AG08395 (cell line): ENCODE data around the gene METRN.

Source experiments
- DNase-seq: peaks from one replicate; pipeline ENCODE4 v3.0.0; 2012; ENCODE audit warnings: mixed read lengths, low spot score

METRN gene

GRCh38 chr16:723695-724094, 8.8 kb downstream of the METRN start:
- no peak for DNase-seq

- DNase-seq = no peak
These were observed 9.5 kb downstream of the METRN start for GRCh38 chr16:724188-725040.

DNA sequence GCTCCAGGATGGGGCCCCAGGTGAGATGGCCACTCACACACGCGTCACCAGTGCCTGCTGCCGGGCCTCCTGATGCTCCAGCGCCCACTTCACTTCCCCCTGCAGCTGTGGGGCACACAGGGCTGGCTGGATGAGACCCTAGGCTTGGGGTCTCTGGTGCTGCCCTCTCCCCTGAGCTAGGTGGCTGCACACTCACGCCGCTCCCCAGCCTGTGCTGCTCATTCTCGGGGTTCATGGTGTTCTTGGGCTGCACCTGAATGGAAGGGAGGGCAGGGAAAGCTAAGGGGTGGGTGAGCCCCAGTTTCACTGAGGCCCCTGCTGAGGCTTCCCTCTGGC, 10.1 kb downstream of the METRN start:
- DNase-seq = no peak

- no peak for DNase-seq
These were observed 10.7 kb downstream of the METRN start for GRCh38 chr16:725463-726187.

DNA sequence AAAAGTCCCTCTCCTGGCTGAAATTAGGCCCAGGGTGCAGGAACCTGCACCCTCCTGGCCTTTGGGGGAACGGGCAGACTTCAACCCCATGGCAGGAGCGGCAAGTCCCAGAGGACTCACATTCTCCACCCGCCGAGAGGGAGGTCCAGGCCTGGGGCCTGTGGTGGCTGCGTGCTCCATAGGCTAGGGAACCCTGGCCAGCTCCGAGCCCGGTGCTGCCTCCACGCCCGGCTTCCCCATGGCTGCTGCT, 11.2 kb downstream of the METRN start:
- no peak for DNase-seq

DNA sequence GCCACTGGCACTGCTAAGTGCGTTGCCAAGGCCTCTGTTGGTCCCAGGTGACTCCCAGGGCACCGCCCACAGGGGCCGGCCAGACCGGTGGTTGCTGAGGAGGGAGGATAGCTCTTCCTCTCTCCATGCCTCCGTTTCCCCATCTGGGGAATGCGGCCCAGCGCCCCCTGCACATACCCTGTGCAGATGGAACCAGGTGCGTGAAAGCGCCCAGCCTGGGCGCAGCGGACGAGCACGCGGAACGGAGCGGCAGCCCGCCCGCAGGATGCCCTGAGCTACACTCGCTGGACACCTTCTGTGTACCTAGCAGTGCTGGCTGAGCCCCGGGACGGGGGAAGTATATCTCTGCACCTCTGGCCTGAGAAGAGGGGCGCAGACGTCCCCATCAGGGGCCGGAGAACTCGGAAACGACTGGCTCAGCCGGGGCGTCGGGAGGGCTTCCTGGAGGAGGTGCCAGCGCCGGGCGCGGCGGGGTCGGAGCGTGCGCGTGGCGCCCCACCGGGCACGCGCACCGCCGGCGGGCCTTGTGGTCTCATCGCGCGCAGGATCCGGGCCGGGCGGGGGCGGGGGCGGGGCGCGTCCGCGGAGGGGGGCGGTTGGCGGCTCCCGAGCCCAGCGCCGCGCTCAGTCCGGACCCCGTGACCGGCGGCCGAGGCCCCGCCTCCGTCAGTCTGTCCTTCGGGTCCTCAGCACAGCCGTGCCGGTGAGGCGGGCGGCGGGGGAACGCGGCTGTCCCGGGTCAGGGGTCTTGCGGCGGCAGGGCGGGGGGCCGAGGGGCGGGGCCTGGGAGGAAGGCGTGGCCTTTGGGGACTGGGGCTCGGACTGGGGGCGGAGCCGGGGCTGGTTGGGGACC, 11.7 kb downstream of the METRN start, which contains the start of the genes CCDC78 and HAGHL:
Gene CCDC78, minus strand, starts transcription at position 6 of the 853 bp plus-strand sequence. CDS start 76 bp downstream, outside the sequence.
Gene HAGHL, plus strand, starts transcription at position 669 of the 853 bp plus-strand sequence. CDS start 404 bp downstream, outside the sequence.
- DNase-seq = peak; percentile 52

- DNase-seq = no peak
These were observed 12.5 kb downstream of the METRN start for GRCh38 chr16:727291-727977.

- DNase-seq = peak; percentile 81
These were observed 13.4 kb downstream of the METRN start for GRCh38 chr16:728131-728889.

DNA sequence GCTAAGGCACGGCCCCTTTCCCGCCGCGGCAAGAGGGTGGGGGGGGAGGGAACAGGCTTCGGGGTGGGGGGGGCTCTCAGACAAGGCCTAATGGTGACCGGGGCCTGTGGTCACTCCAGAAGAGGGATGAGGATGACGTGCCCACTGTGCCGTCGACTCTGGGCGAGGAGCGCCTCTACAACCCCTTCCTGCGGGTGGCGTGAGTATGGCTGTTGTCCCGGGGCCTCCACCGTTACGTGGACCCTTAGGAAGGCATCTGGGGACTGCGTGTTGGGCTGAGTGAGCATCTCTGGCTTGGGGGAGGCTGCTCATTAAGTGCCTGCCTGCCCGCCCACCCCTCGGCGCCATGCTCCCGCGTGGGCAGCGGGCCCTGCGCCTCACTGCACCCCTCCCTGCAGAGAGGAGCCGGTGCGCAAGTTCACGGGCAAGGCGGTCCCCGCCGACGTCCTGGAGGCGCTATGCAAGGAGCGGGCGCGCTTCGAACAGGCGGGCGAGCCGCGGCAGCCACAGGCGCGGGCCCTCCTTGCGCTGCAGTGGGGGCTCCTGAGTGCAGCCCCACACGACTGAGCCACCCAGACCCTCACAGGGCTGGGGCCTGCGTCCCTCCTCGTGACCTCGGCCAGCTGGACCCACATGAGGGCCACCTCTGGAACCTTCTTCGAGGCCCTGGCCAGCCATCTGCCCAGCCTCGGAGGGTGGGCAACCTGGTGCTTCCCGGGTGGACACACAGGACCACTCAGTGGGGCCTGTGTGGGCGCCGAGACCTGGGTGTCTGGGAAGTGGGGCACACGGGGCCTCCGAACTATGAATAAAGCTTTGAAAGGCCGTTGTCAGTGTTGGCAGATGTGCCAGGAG, 14.2 kb downstream of the METRN start:
- DNase-seq = no peak

DNA sequence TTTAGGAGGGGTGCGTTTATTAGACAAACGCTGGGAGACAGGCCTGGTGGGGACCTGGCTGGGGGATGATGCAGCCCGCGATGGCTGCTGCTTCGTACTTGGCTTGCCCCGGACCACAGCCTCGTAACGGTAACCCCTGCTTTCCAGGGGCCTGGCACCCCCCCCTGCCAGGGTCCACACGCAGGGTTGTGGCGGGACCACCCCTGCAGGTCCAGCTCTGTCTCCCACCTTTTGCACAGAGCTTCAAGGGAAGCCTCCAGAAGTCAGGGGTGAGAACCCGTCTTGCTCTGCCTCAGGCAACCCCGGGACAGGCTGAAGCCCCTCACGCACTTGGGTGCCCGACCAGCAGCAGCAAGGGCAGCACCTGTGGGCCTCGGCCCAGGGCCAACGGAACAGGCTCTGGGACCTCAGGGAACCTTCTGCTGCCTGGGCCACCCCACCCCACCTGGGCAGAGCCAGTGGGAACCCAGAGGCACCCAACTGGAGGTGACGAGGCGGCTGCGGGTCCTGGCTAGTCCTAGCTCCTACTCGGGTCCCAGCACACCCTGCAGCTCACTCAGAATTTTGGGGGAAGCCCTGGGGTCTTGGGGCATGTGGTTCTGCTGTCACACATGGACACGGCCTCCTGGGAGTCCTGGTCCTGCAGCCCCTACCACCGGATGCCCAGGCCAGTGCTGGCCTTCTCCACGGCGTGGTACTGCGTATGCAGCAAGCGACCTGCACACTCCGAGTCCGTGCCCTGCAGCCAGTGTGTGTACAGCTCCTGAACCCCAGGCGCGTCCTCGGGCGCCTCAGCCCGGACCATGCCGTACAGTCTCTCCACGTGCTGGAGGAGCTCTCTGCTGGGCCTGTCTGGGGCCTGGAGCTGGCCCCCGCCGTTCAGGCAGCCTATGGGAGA, 15.1 kb downstream of the METRN start:
- DNase-seq = no peak

DNA sequence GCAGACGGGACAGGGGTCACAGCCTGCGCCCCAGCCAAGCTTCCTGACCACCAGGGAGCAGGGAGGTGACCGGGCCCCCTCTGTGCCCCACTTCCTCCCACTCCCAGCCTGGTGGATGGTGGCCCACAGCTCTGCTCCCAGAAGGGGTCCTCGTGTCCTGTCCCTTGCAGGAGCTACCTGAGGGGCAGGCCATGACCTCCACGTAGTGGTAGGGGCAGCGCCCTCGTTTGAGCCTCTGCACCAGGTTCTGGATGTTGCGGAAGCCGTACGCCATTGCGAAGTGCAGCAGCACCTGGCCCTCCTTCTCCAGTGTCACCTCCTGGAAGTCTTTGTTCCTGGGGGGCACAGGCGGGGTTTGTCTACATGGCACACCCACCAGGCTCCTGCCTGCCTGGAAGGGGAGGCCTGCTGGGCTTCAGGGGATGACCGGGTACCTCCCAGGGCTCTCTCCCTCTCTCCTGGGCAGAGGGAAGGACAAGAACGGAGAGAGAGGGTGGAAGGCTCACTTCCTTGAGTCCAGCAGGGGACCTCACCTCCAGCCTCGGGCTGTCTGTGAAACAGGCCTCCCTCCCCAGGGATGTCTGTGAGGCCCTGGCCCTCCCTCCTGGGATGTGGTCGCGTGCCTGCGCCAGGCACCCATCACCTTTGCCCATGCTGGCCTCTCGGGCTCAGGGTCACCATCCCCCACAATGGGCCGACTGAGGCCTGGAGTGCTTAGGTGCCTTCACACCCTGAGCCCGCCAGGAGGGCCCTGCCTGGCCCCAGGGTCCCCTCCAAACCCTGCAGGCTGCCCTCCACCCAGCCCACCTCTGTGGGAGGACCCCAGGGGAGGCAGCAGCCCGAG, 16.0 kb downstream of the METRN start:
- no peak for DNase-seq

- DNase-seq = no peak
These were observed 17.4 kb downstream of the METRN start for GRCh38 chr16:732332-732731.

DNA sequence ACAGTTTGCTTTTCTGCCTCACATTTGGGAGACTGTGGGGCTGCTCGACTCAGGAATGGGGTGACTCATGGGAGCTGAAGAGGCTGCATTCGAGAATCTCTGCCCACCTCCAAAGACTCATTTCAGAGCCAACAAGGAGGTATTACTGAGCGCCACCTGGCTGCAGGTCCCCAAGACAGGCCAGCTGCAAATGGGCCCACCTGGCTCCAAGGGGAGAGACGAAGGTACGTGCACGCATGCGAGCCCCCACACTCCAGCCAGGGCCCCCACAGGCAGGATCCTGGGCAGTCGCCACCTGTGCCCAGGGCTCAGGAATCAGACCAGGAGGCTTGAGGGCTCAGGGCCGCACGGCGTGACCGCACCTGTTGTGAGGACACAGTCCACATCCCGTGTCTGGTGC, 18.0 kb downstream of the METRN start:
- no peak for DNase-seq

DNA sequence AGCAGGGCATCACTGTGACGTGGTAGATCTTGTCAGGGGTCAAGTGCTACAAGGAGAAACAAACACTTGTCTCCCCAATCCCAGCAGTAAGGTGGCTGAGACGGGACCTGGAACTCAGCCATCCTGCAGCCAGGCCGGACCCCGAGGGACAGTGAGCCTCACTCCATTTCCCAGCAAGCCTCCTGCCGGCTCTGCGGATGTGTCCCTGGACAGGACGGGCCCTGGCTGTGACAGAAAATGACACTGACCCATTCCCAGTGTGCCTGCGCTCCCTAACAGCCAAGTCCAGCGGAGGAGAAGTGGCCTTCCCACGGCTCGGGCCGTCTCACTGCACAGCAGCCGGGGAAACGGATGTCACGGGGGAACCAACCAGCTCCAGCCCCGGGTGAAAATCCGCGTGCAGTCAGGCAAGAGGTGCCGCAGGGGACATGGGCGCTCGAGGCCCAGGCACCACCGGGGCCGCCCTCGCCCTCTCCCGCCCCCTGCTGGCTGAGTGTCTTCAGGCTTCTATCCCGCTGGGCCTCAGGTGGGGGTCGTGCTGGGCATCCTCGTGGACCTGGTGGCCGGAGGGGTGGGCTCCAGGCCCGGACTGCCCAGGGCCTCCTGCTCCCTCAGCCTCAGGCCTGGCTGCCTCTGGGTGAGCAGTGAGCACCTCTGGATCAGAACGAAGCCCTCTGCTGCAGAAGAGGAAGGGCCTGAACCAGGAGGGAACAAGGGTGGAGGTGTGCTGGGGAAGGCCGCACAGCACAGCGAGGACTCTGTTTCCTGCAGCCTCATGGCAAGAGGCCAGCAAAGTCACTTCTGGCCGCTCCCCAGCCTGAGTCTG, 18.7 kb downstream of the METRN start:
- no peak for DNase-seq

- DNase-seq = no peak
These were observed 19.5 kb downstream of the METRN start for GRCh38 chr16:734208-734980.
